GM12874 (cell line): ENCODE data around the gene DMWD.

ENCODE experiments used
- TF ChIP-seq, protein P1 (sequence below): IDR thresholded peaks from 2 replicates; pipeline ENCODE4 v1.5.1; 2011; ENCODE audit warnings: low read depth, mild to moderate bottlenecking, control low read depth, low read length, moderate library complexity; ENCODE audit not compliant: insufficient read depth

Gene DMWD

DNA sequence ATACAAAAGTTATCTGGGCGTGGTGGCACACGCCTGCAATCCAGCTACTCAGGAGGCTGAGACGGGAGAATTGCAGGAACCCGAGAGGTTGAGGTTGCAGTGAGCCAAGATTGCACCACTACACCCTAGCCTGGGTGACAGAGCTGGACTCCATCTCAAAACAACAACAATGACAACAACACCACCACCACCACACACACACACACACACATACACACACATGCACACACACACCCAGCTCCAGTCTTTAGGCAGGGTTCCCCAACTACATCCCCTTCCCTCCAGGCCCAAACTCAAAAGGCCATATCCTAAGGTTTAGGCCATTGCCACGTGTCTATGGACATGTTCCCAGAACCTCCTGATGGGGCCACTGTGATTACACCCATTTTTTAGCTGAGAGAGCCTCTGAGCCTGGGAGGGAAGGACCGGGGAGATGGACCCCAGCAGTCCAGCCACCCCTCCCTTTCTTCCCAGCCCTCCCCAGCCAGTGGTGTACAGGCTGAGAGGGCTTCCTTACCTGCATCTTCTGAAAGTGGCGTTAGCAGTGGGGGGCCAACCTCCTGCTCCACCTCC lies 9.0 kb upstream of the DMWD start:
- TF ChIP-seq, protein P1, sequence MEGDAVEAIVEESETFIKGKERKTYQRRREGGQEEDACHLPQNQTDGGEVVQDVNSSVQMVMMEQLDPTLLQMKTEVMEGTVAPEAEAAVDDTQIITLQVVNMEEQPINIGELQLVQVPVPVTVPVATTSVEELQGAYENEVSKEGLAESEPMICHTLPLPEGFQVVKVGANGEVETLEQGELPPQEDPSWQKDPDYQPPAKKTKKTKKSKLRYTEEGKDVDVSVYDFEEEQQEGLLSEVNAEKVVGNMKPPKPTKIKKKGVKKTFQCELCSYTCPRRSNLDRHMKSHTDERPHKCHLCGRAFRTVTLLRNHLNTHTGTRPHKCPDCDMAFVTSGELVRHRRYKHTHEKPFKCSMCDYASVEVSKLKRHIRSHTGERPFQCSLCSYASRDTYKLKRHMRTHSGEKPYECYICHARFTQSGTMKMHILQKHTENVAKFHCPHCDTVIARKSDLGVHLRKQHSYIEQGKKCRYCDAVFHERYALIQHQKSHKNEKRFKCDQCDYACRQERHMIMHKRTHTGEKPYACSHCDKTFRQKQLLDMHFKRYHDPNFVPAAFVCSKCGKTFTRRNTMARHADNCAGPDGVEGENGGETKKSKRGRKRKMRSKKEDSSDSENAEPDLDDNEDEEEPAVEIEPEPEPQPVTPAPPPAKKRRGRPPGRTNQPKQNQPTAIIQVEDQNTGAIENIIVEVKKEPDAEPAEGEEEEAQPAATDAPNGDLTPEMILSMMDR: no peak

DNA sequence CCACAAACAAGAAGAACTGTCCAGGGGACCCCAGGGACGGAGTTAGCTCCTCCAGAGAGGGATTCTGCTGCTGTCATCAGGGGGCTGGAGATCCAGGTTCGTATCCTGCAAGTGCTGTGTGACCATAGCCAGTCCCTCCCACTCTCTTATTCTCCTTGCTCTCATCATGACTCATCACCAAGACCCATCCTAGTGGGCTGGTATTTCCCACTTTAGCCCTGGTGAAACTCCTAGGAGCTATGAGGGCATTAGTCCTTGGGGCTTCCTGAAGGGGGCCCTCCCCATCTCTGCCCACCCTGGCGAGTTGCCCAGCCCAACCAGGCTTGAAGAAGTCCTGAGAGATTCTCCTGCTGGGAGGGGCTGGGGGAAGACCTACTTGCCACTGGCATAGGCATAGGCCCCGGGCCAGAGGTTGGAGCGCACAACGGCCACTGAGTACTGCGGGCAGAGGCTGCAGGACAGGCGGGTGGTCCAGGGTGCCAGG lies 7.5 kb upstream of the DMWD start:
- TF ChIP-seq, protein P1: no peak

DNA sequence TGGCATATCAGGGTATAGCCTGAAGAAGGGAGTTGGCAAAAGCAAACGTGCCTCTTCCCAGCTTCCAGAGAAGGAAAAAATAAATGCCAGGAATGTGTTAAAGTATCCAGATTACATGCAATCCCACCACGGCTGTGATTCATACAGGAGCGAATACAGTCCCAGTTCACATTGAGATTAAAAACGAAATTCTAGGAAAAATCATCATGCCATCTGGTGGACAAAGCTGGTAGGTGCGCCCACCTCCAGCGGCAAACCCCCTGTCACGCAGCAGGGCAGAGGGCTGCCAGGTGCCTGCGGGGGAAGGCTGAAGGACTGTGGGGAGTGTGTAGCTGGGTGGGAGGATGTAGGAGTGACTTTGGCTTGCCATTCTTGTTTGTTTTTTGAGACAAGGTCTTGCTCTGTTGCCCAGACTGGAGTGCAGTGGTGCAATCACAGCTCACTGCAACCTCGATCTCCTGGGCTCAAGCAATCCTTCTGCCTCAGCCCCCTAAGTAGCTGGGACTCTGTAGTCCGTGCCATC lies 6.4 kb upstream of the DMWD start:
- TF ChIP-seq, protein P1: peak; percentile 76

DNA sequence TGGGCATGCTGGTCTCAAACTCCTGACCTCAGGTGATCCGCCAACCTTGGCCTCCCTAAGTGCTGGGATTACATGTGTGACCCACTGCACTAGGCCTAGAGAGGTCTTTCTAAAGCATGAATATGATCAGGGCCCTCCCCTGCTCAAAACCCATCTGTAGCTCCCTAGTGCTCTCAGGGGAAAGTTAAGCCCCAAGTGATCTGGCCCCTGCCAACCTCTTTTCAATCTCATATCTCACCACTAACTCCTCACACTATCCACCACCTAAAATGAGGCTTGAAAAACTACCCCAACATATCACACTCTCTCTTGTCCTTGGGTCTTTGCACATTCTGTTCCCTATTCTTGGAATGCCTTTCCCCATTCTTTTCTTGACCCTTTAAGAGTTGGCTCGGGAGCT lies 2.0 kb upstream of the DMWD start:
- TF ChIP-seq, protein P1: no peak

DNA sequence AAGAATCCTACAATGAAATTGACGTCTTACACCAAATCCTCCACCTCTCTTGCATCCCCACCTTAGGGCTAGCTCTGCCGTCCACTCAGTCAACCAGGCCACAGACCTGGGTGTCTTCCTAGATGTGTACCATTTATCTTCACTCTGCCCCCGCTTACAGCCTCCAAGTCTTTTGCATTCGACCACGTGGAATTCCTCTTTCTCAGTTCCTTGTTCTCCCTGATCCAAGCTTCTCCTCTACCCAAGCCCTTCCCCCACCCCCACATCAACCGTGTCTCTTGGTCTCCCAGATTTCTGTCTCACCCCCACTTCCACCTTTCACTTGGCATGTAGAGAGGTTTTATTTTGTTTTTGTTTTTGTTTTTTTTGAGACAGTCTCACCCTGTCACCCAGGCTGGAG lies 1.2 kb upstream of the DMWD start:
- TF ChIP-seq, protein P1: no peak

DNA sequence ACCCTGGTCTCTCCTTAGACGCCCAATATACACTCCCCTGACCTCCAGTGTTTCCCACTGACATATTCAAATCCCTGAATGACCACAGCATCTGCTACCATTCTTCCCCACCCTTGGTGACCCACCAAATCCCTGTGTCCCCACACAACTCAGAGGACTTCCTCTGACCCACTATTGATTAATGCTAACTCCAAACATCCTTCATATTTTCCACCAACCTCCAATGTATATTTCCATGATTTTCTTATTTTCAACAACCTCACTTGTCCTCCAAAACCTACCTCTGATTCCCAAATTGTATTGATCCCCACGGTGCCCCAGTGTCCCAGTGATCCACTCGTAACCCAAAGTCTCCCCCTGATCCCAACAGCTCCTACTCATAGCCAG lies 526 bp upstream of the DMWD start:
- TF ChIP-seq, protein P1: no peak

DNA sequence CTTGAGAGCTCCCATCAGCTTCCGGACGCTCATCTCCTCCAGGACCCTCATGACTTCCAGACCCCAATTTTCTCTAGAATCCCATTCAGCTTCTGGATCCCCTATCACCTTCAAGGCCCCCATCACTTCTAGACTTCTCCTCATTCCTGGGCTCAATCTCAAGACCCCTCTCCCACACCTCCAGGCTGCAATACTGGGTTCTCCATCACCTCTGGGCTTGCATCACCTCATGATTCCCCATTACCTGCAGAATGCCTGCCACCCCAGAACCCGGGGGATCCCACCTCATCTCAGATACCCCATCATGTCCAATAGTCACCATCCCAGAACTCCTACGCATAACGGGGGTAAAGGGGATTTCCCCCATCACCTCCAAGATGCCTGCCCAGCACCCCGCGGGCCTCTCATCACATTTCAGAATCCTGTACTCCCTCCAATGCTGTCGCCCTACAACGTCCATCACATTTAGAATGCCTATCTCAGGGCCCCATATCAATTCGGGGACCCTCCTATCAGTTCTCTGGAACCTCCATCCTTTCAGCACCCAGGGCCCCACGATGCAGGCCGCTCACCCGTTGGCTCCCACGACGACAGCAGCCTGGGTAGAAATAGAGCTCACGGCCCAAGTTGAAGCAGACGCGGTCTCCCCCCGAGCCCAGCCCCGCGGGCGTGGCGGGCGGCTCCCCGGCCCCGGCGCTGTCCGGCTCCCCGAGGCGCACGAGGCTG lies 738 bp downstream of the DMWD start:
- TF ChIP-seq, protein P1: no peak
